GM20000 (cell line): ENCODE measurements around the gene CCDC77.
"Not testable (repeated sequence)": the region's sequence is repeated elsewhere in the genome, so short reads cannot be mapped to it uniquely, and the experiment has no call there.

Experiments used
- DNase-seq: peaks from one replicate; pipeline ENCODE4 v3.0.0; 2012; ENCODE audit warnings: low spot score
- CTCF ChIP-seq: IDR thresholded peaks from 2 replicates; pipeline ENCODE4 v1.5.1; 2012; ENCODE audit warnings: mild to moderate bottlenecking, control low read depth; ENCODE audit errors: extremely low read depth, missing control alignments

CCDC77 gene

GRCh38 chr12:401235-402028 lies at the start of gene CCDC77:
Gene CCDC77 (plus strand): TSS chr12:401644. CDS start chr12:409384, 7,740 bp downstream.
- TF ChIP-seq CTCF: no peak
- DNase-seq: peak; percentile 92

GRCh38 chr12:356276-356988 lies 45.0 kb upstream of the CCDC77 start:
- DNase-seq: no peak
- no peak for TF ChIP-seq CTCF

- TF ChIP-seq CTCF: no peak
- no peak for DNase-seq
Measured at GRCh38 chr12:359091-359490, 42.4 kb upstream of the CCDC77 start.

- DNase-seq: no peak
Measured at GRCh38 chr12:366820-367219, 34.6 kb upstream of the CCDC77 start.

GRCh38 chr12:367972-368371 lies 33.5 kb upstream of the CCDC77 start:
- DNase-seq: no peak

More at GRCh38 chr12:366820-367219, 34.6 kb upstream of the CCDC77 start:
- TF ChIP-seq CTCF: no peak

GRCh38 chr12:370739-371485 lies 30.5 kb upstream of the CCDC77 start:
- DNase-seq: not testable (repeated sequence)

More at GRCh38 chr12:367972-368371, 33.5 kb upstream of the CCDC77 start:
- TF ChIP-seq CTCF: no peak

- no peak for TF ChIP-seq CTCF
- no peak for DNase-seq
Measured at GRCh38 chr12:386651-387050, 14.8 kb upstream of the CCDC77 start.
